SK-N-MC (cell line): ENCODE measurements around the gene B3GALT5.

Source experiments
- EZH2 ChIP-seq: fragments of 200-600 bp; sonication (generic); IDR thresholded peaks from one replicate; pipeline ENCODE4 v1.6.1; 2017; ENCODE audit warnings: antibody characterized with exemption
- POLR2AphosphoS5 ChIP-seq: IDR thresholded peaks from 2 replicates; pipeline ENCODE4 v1.6.1; 2012; ENCODE audit warnings: mild to moderate bottlenecking, low read depth, low read length, borderline replicate concordance

- TF ChIP-seq EZH2: no peak
- TF ChIP-seq POLR2AphosphoS5: no peak
These were observed 55.6 kb downstream of the B3GALT5 start for GRCh38 chr21:39668369-39668768.
